OCI-LY7 (cell line): ENCODE data around the gene CRAMP1. TPM values are rescaled to one million over a fixed set of nuclear protein-coding genes. Genes with fewer than 3 reads are reported as not detected.

Experiments used
- BruUV-seq: library from RNA; stranded (reverse); fragments of 400-500 nt; replicated peaks from 2 replicates; lab custom pipeline; 2021; lab: Mats Ljungman, UMichigan
- CTCF ChIA-PET: fragments of 300-600 bp; sonication (Branson Sonifier 250); formaldehyde crosslinking; loops from one replicate; lab custom pipeline; 2022; ENCODE audit warnings: antibody characterized with exemption; ENCODE audit not compliant: unreplicated experiment; lab: Charles Lee
- POLR2A ChIA-PET: fragments of 300-600 bp; sonication (Branson Sonifier 250); formaldehyde crosslinking; loops from one replicate; lab custom pipeline; 2022; ENCODE audit warnings: antibody characterized with exemption; lab: Charles Lee
- DNase-seq: peaks from one replicate; pipeline ENCODE4 v3.0.0-alpha.2; 2015; ENCODE audit warnings: low spot score
- H2AFZ ChIP-seq: fragments of 200-600 bp; sonication (generic), shearing (Covaris generic); 2 replicates; pipeline ENCODE4 v1.6.1; 2014; ENCODE audit warnings: mild to moderate bottlenecking, antibody characterized with exemption, low read length, moderate library complexity
- H3K27ac ChIP-seq: fragments of 200-600 bp; sonication (generic); 2 replicates; pipeline ENCODE4 v1.5.1; 2014; ENCODE audit warnings: mixed run types, low read depth, mild to moderate bottlenecking, moderate library complexity, low read length, inconsistent platforms; ENCODE audit not compliant: poor library complexity, severe bottlenecking
- H3K36me3 ChIP-seq: fragments of 200-600 bp; sonication (generic); 2 replicates; pipeline ENCODE4 v1.6.1; 2014; ENCODE audit warnings: mild to moderate bottlenecking, antibody characterized with exemption, low read length, moderate library complexity, mixed read lengths; ENCODE audit not compliant: insufficient read depth
- H3K4me1 ChIP-seq: fragments of 200-600 bp; sonication (generic); 2 replicates; pipeline ENCODE4 v1.5.1; 2014; ENCODE audit warnings: mild to moderate bottlenecking, low read length; ENCODE audit not compliant: insufficient read depth, poor library complexity, severe bottlenecking
- H3K4me2 ChIP-seq: fragments of 200-600 bp; sonication (generic); 2 replicates; pipeline ENCODE4 v1.6.1; 2014; ENCODE audit warnings: mild to moderate bottlenecking, low read length
- H3K4me3 ChIP-seq: fragments of 200-600 bp; sonication (generic); 2 replicates; pipeline ENCODE4 v1.5.1; 2014; ENCODE audit warnings: mild to moderate bottlenecking, low read depth, low read length; ENCODE audit not compliant: poor library complexity, severe bottlenecking
- H3K79me2 ChIP-seq: fragments of 200-600 bp; sonication (generic); 2 replicates; pipeline ENCODE4 v1.6.1; 2016; ENCODE audit warnings: low read depth, mild to moderate bottlenecking, low read length, moderate library complexity, mixed read lengths; ENCODE audit not compliant: insufficient read depth
- H3K9me2 ChIP-seq: fragments of 200-600 bp; sonication (generic); 2 replicates; pipeline ENCODE4 v1.6.1; 2016; ENCODE audit warnings: mild to moderate bottlenecking, low read length, mixed read lengths; ENCODE audit not compliant: insufficient read depth
- H3K9me3 ChIP-seq: fragments of 200-600 bp; sonication (generic); 2 replicates; pipeline ENCODE4 v1.6.1; 2014; ENCODE audit warnings: mild to moderate bottlenecking, mixed run types, low read length, mixed read lengths
- H4K20me1 ChIP-seq: fragments of 200-600 bp; sonication (generic); 2 replicates; pipeline ENCODE4 v1.6.1; 2014; ENCODE audit warnings: mild to moderate bottlenecking, antibody characterized with exemption, low read length, moderate library complexity, mixed read lengths; ENCODE audit not compliant: insufficient read depth
- CTCF ChIP-seq: fragments of 200-600 bp; sonication (generic); conservative IDR thresholded peaks from 2 replicates; pipeline ENCODE4 v1.5.1; 2014; ENCODE audit warnings: mild to moderate bottlenecking, antibody characterized with exemption, low read length, moderate library complexity, mixed read lengths
- EZH2phosphoT487 ChIP-seq: fragments of 200-600 bp; sonication (generic); IDR thresholded peaks from 2 replicates; pipeline ENCODE4 v1.6.1; 2018; ENCODE audit warnings: low read depth, borderline replicate concordance, mild to moderate bottlenecking, mixed run types, antibody characterized with exemption, low read length, moderate library complexity, mixed read lengths
- intact Hi-C: fragments of 100-400 bp; cut with micrococcal nuclease; formaldehyde crosslinking; loops from one replicate; pipeline ENCODE4 v1.10.0; 2022; ENCODE audit not compliant: unreplicated experiment
- total RNA-seq, 2 experiments: library from RNA; depleted of rRNA in 1 of 2; stranded (reverse); fragments of >200 nt in 1 of 2; shearing (Covaris generic) in 1 of 2; gene quantifications; 2 replicates each; pipeline ENCODE4 v1.2.3, GENCODE V29; 2014 to 2022

Gene CRAMP1
- total RNA-seq, 2 experiments from 2014 or later: 10.5 to 33.6 TPM

GRCh38 chr16:1613728-1614455 is 1.7 kb downstream of the CRAMP1 start:
- no peak for TF ChIP-seq CTCF
- intact Hi-C loops: loop anchor here (2.0 to 10.0 kb wide), 7 partner anchors 65 to 642 kb away; partner anchors contain the start of genes EME2, JPT2, LMF1 and MRPS34

GRCh38 chr16:1614456-1615102 is 2.4 kb downstream of the CRAMP1 start:
- peak overlapping the region; percentile 68 for H3K4me3 ChIP-seq
- H3K9me3 ChIP-seq: no peaks in the 10 kb centered on the region
- CTCF ChIA-PET: no interaction called here
- peak overlapping the region; percentile 74 for H3K4me2 ChIP-seq
- POLR2A ChIA-PET: interaction anchor here (0.7 kb wide), 1 partner anchor 29 kb away, joined by 3 read pairs; no protein-coding TSS in a partner anchor
- TF ChIP-seq CTCF: no peak
- no peak for TF ChIP-seq EZH2phosphoT487
- H3K36me3 ChIP-seq: peaks cover 34% of the 10 kb centered on the region
- DNase-seq: peak; percentile 34
- intact Hi-C loops: loop anchor here (5.0 to 10.0 kb wide), 5 partner anchors 122 to 642 kb away; partner anchors contain the start of genes EME2, LMF1, MRPS34 and NME3
- BruUV-seq: no TSS peak
- no peak overlapping the region for H3K27ac ChIP-seq
- H3K4me1 ChIP-seq: peaks cover 33% of the 10 kb centered on the region
- no peaks in the 10 kb centered on the region for H4K20me1 ChIP-seq
- H3K79me2 ChIP-seq: peaks cover 26% of the 10 kb centered on the region; the same call in 1 of the 2 replicates
- no peak overlapping the region for H2AFZ ChIP-seq
- H3K9me2 ChIP-seq: no peaks in the 10 kb centered on the region

More at GRCh38 chr16:1613728-1614455, 1.7 kb downstream of the CRAMP1 start:
- Histone ChIP-seq H3K27ac (peak overlapping the region; percentile 36), H3K9me3 (no peaks in the 10 kb centered on the region), H4K20me1 (no peaks in the 10 kb centered on the region), H2AFZ (0 out of 2 replicates have a peak overlapping the region, but pooled peaks have one; percentile 12), H3K4me1 (peaks cover 36% of the 10 kb centered on the region), H3K36me3 (peaks cover 31% of the 10 kb centered on the region), H3K4me3 (peak overlapping the region; percentile 100), H3K79me2 (peaks cover 26% of the 10 kb centered on the region; the same call in 1 of the 2 replicates), H3K4me2 (peak overlapping the region; percentile 89), H3K9me2 (no peaks in the 10 kb centered on the region)
- ChIA-PET CTCF (no interaction called here), POLR2A (no interaction called here)
- DNase-seq: peak; percentile 21
- BruUV-seq: no TSS peak
